Trophoblast cell (in vitro differentiated cells and primary cell): ENCODE measurements around the gene GMCL1.

Experiments
- DNase-seq, 2 donors: peaks; one replicate each; pipeline ENCODE4 v3.0.0-alpha.2; 2016
- H2AFZ ChIP-seq: 2 replicates; pipeline ENCODE4 v1.6.1; 2013; ENCODE audit warnings: low read length, moderate library complexity, mild to moderate bottlenecking; ENCODE audit not compliant: insufficient read depth, poor library complexity
- H2AK5ac ChIP-seq: 2 replicates; pipeline ENCODE4 v1.6.1; 2013; ENCODE audit warnings: mild to moderate bottlenecking, low read length
- H2BK120ac ChIP-seq: 2 replicates; pipeline ENCODE4 v1.6.1; 2013; ENCODE audit warnings: low read length, mild to moderate bottlenecking, moderate library complexity; ENCODE audit not compliant: insufficient read depth, poor library complexity
- H2BK12ac ChIP-seq: 2 replicates; pipeline ENCODE4 v1.6.1; 2013; ENCODE audit warnings: mild to moderate bottlenecking, low read length, moderate library complexity
- H2BK5ac ChIP-seq: 2 replicates; pipeline ENCODE4 v1.6.1; 2013; ENCODE audit warnings: low read length, low read depth, moderate library complexity, mild to moderate bottlenecking; ENCODE audit not compliant: poor library complexity
- H3K14ac ChIP-seq: 2 replicates; pipeline ENCODE4 v1.6.1; 2013; ENCODE audit warnings: mild to moderate bottlenecking, low read length
- H3K18ac ChIP-seq: 2 replicates; pipeline ENCODE4 v1.6.1; 2013; ENCODE audit warnings: mild to moderate bottlenecking, low read length
- H3K23ac ChIP-seq: 2 replicates; pipeline ENCODE4 v1.6.1; 2013; ENCODE audit warnings: low read length
- H3K27ac ChIP-seq: 2 replicates; pipeline ENCODE4 v1.5.1; 2013; ENCODE audit warnings: low read depth, mild to moderate bottlenecking, inconsistent platforms, low read length, moderate library complexity
- H3K27me3 ChIP-seq: 2 replicates; pipeline ENCODE4 v1.6.1; 2013; ENCODE audit warnings: inconsistent platforms, mild to moderate bottlenecking, low read length, moderate library complexity; ENCODE audit not compliant: insufficient read depth
- H3K36me3 ChIP-seq, 2 experiments: 1 replicate in 1 of 2; 2 replicates in 1 of 2; pipeline ENCODE4 v1.6.1; 2013; ENCODE audit warnings: low read length in 2 of 2, mild to moderate bottlenecking in 2 of 2, moderate library complexity in 1 of 2; ENCODE audit not compliant: insufficient read depth in 2 of 2, control insufficient read depth in 1 of 2
- H3K4ac ChIP-seq: 2 replicates; pipeline ENCODE4 v1.6.1; 2013; ENCODE audit warnings: low read depth, mild to moderate bottlenecking, low read length, moderate library complexity
- H3K4me1 ChIP-seq, 2 experiments: 1 replicate in 1 of 2; 2 replicates in 1 of 2; pipeline ENCODE4 v1.6.1; 2013; ENCODE audit warnings: low read length in 2 of 2, mild to moderate bottlenecking in 2 of 2, moderate library complexity in 1 of 2; ENCODE audit not compliant: insufficient read depth in 2 of 2, control insufficient read depth in 1 of 2
- H3K4me2 ChIP-seq: 2 replicates; pipeline ENCODE4 v1.6.1; 2013; ENCODE audit warnings: inconsistent platforms, mild to moderate bottlenecking, low read length, moderate library complexity
- H3K4me3 ChIP-seq: 2 replicates; pipeline ENCODE4 v1.5.1; 2013; ENCODE audit warnings: mild to moderate bottlenecking, low read depth, low read length, inconsistent platforms
- H3K79me1 ChIP-seq: one replicate; pipeline ENCODE4 v1.6.1; 2013; ENCODE audit warnings: low read length
- H3K79me2 ChIP-seq: 2 replicates; pipeline ENCODE4 v1.6.1; 2013; ENCODE audit warnings: low read length, mild to moderate bottlenecking; ENCODE audit not compliant: control insufficient read depth, insufficient read depth, poor library complexity
- H3K9ac ChIP-seq: 2 replicates; pipeline ENCODE4 v1.6.1; 2013; ENCODE audit warnings: mild to moderate bottlenecking, low read length
- H3K9me3 ChIP-seq: 2 replicates; pipeline ENCODE4 v1.6.1; 2013; ENCODE audit warnings: low read depth, mild to moderate bottlenecking, control low read depth, inconsistent platforms, low read length; ENCODE audit not compliant: insufficient read depth
- H4K12ac ChIP-seq: 2 replicates; pipeline ENCODE4 v1.6.1; 2013; ENCODE audit warnings: low read depth, mild to moderate bottlenecking, low read length, moderate library complexity
- H4K8ac ChIP-seq: 2 replicates; pipeline ENCODE4 v1.6.1; 2013; ENCODE audit warnings: low read depth, mild to moderate bottlenecking, low read length, moderate library complexity
- H4K91ac ChIP-seq: one replicate; pipeline ENCODE4 v1.6.1; 2013; ENCODE audit warnings: low read depth, mild to moderate bottlenecking, low read length, moderate library complexity
- WGBS: extraction: QIAGEN DNeasy Blood & Tissue Kit; methylation state at CpG from one replicate; pipeline ENCODE4 v1.1.7; 2013; ENCODE audit warnings: missing lambda C conversion rate; ENCODE audit not compliant: insufficient read length, insufficient coverage; ENCODE audit errors: extremely low coverage; 5-methylcytosine and 5-hydroxymethylcytosine counted together

Gene GMCL1

GRCh38 chr2:69835666-69836065, 6.2 kb downstream of the GMCL1 start:
- Histone ChIP-seq H3K14ac (no peak overlapping the region), H3K9me3 (no peaks in the 10 kb centered on the region), H2AK5ac (no peak overlapping the region), H4K12ac (no peak overlapping the region), H3K27ac (no peak overlapping the region), H3K4me2 (no peak overlapping the region), H2BK12ac (no peak overlapping the region), H3K4me1 (peaks cover 0 to 2% of the 10 kb centered on the region in 2 experiments), H3K9ac (no peak overlapping the region), H4K8ac (no peak overlapping the region), H3K4me3 (no peak overlapping the region), H3K79me2 (no peaks in the 10 kb centered on the region), H2AFZ (no peak overlapping the region), H4K91ac (no peak overlapping the region), H2BK5ac (no peak overlapping the region), H3K36me3 (peaks cover 2 to 4% of the 10 kb centered on the region in 2 experiments), H2BK120ac (no peak overlapping the region), H3K79me1 (no peaks in the 10 kb centered on the region), H3K18ac (no peak overlapping the region), H3K23ac (no peak overlapping the region), H3K27me3 (no peaks in the 10 kb centered on the region), H3K4ac (no peak overlapping the region)
- peak; percentile 83 to 96 for DNase-seq
- WGBS = no CpG with 5 or more reads among the region's 2 CpGs

- H2BK120ac ChIP-seq = no peak overlapping the region
- no peak overlapping the region for H4K91ac ChIP-seq
- H3K23ac ChIP-seq = no peak overlapping the region
- no peak overlapping the region for H2BK5ac ChIP-seq
- no peaks in the 10 kb centered on the region for H3K27me3 ChIP-seq
- H3K27ac ChIP-seq = no peak overlapping the region
- no peak overlapping the region for H2AFZ ChIP-seq
- H4K8ac ChIP-seq = no peak overlapping the region
- DNase-seq = no peak
- H2AK5ac ChIP-seq = no peak overlapping the region
- no peak overlapping the region for H3K9ac ChIP-seq
- no peaks in the 10 kb centered on the region for H3K9me3 ChIP-seq
- H4K12ac ChIP-seq = no peak overlapping the region
- peaks cover 4% of the 10 kb centered on the region in 2 experiments for H3K36me3 ChIP-seq
- H3K4me1 ChIP-seq = no peaks in the 10 kb centered on the region
- H2BK12ac ChIP-seq = no peak overlapping the region
- no peaks in the 10 kb centered on the region for H3K79me1 ChIP-seq
- H3K4me3 ChIP-seq = no peak overlapping the region
- no peak overlapping the region for H3K4me2 ChIP-seq
- H3K4ac ChIP-seq = no peak overlapping the region
- H3K18ac ChIP-seq = no peak overlapping the region
- H3K79me2 ChIP-seq = no peaks in the 10 kb centered on the region
- H3K14ac ChIP-seq = no peak overlapping the region
- no CpG with 5 or more reads among the region's 5 CpGs for WGBS
Measured at GRCh38 chr2:69836316-69836715, 6.9 kb downstream of the GMCL1 start.

GRCh38 chr2:69837533-69837932, 8.1 kb downstream of the GMCL1 start:
- no peak overlapping the region for H4K91ac ChIP-seq
- no peak overlapping the region for H4K12ac ChIP-seq
- no peak overlapping the region for H3K18ac ChIP-seq
- no peak overlapping the region for H2AK5ac ChIP-seq
- no peak for DNase-seq
- no peaks in the 10 kb centered on the region for H3K9me3 ChIP-seq
- no peak overlapping the region for H4K8ac ChIP-seq
- H3K14ac ChIP-seq = no peak overlapping the region
- H3K4me3 ChIP-seq = no peak overlapping the region
- no peak overlapping the region for H3K4me2 ChIP-seq
- no peaks in the 10 kb centered on the region for H3K79me1 ChIP-seq
- no peaks in the 10 kb centered on the region for H3K4me1 ChIP-seq
- peaks cover 4% of the 10 kb centered on the region in 2 experiments for H3K36me3 ChIP-seq
- no peak overlapping the region for H3K27ac ChIP-seq
- H3K27me3 ChIP-seq = no peaks in the 10 kb centered on the region
- H3K23ac ChIP-seq = no peak overlapping the region
- no peak overlapping the region for H2BK5ac ChIP-seq
- H2AFZ ChIP-seq = no peak overlapping the region
- WGBS = no CpG with 5 or more reads among the region's 2 CpGs
- no peak overlapping the region for H3K4ac ChIP-seq
- no peak overlapping the region for H3K9ac ChIP-seq
- no peak overlapping the region for H2BK12ac ChIP-seq
- H2BK120ac ChIP-seq = no peak overlapping the region
- H3K79me2 ChIP-seq = no peaks in the 10 kb centered on the region

- no peak overlapping the region for H2BK5ac ChIP-seq
- H3K36me3 ChIP-seq = peaks cover 15 to 18% of the 10 kb centered on the region in 2 experiments
- no peak overlapping the region for H3K9ac ChIP-seq
- DNase-seq = peak in 1 of 2 donors; percentile 36
- H3K79me1 ChIP-seq = no peaks in the 10 kb centered on the region
- no peaks in the 10 kb centered on the region for H3K27me3 ChIP-seq
- no peak overlapping the region for H2AFZ ChIP-seq
- H2BK12ac ChIP-seq = no peak overlapping the region
- no peak overlapping the region for H3K4ac ChIP-seq
- H2BK120ac ChIP-seq = no peak overlapping the region
- peaks cover 0 to 3% of the 10 kb centered on the region in 2 experiments for H3K4me1 ChIP-seq
- no peak overlapping the region for H3K4me2 ChIP-seq
- no peaks in the 10 kb centered on the region for H3K9me3 ChIP-seq
- H4K12ac ChIP-seq = no peak overlapping the region
- no peak overlapping the region for H3K23ac ChIP-seq
- no peak overlapping the region for H3K14ac ChIP-seq
- H2AK5ac ChIP-seq = no peak overlapping the region
- H3K27ac ChIP-seq = no peak overlapping the region
- no peak overlapping the region for H3K18ac ChIP-seq
- no peak overlapping the region for H4K8ac ChIP-seq
- no peak overlapping the region for H4K91ac ChIP-seq
- H3K79me2 ChIP-seq = no peaks in the 10 kb centered on the region
- no peak overlapping the region for H3K4me3 ChIP-seq
Measured at GRCh38 chr2:69843993-69844392, 14.5 kb downstream of the GMCL1 start.
